Lower leg skin (tissue), 3 donors: ENCODE measurements around the gene EMC9.

Experiments
- POLR2A ChIP-seq, 2 donors: fragments of 450-650 bp; IDR thresholded peaks; one replicate each; pipeline ENCODE4 v1.6.1; 2016 to 2017; ENCODE audit warnings: antibody characterized with exemption in 2 of 2, mild to moderate bottlenecking in 1 of 2, moderate library complexity in 1 of 2
- TF ChIP-seq, protein P1 (sequence below), 3 donors: fragments of 450-650 bp; IDR thresholded peaks; one replicate each; pipeline ENCODE4 v1.5.1; 2016; ENCODE audit warnings: antibody characterized with exemption in 3 of 3, mild to moderate bottlenecking in 3 of 3, moderate library complexity in 2 of 3

DNA sequence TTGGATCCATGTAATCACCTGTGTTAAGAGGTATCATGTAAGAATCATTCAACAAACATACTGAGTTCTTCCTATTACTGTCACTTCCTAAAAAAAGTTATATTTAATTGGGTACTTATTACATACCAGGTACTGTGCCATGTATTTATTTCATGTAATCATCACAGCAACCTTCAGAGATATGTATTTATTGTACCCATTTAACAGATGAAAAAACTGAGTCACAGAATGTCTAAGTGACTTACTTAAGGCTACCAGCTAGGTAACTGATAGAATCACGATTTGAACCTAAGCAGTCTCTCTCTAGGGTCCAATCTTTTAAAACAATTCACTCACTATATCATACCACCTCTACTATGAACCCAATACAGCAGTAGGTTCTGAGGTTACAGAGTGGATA lies 3.1 kb upstream of the EMC9 start:
- TF ChIP-seq, protein P1, sequence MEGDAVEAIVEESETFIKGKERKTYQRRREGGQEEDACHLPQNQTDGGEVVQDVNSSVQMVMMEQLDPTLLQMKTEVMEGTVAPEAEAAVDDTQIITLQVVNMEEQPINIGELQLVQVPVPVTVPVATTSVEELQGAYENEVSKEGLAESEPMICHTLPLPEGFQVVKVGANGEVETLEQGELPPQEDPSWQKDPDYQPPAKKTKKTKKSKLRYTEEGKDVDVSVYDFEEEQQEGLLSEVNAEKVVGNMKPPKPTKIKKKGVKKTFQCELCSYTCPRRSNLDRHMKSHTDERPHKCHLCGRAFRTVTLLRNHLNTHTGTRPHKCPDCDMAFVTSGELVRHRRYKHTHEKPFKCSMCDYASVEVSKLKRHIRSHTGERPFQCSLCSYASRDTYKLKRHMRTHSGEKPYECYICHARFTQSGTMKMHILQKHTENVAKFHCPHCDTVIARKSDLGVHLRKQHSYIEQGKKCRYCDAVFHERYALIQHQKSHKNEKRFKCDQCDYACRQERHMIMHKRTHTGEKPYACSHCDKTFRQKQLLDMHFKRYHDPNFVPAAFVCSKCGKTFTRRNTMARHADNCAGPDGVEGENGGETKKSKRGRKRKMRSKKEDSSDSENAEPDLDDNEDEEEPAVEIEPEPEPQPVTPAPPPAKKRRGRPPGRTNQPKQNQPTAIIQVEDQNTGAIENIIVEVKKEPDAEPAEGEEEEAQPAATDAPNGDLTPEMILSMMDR (IDR thresholded peaks at IDR 0.05): no peak
- TF ChIP-seq POLR2A (IDR thresholded peaks at IDR 0.05): no peak
